Central memory CD4-positive, alpha-beta T cell (primary cell): ENCODE results near the gene ERBIN.
"Not testable (repeated sequence)": the region's sequence is repeated elsewhere in the genome, so short reads cannot be mapped to it uniquely, and the experiment has no call there.

Source experiments
- DNase-seq: peaks from one replicate; pipeline ENCODE4 v3.0.0; 2022

The ERBIN gene

DNA sequence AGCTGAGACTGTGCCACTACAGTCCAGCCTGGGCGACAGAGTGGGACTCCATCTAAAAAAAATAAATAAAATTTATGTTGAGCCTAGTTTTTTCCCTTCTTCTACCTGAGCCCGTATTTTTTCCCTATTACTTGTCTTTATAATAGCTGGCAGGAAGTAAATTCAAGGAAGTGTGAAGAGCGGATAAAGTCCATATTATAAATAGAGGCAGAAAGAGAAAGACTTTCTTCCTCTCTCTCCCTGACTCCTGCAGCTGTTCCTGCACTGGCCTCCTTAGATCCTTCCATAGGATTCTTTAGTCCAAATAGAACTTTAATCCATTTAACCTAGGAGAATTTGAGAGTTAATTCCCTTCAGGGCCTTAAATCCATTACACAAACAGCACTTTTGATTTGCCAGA, 10.3 kb upstream of the ERBIN start:
- DNase-seq, result no peak

GRCh38 chr5:65916636-65917035, 9.7 kb upstream of the ERBIN start:
- DNase-seq, result no peak

DNA sequence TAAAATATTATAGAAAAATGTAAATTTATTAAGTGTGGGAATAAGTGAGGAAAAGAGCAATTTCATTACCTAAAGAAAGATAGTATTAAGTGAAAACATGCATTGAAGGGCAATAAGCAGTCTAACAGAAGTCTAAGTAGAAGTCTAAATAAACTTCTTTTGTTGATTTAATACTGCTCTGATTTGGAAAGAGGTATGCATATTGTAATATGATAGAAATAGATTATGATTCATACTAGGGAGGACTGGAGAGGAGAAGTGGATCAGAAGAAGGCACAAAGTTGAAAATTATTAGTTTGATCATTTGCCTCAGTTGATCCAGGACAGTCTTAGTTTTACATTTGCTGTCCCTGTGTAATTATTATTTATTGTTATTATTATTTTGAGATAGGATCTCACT, 6.6 kb upstream of the ERBIN start:
- no peak for DNase-seq

DNA sequence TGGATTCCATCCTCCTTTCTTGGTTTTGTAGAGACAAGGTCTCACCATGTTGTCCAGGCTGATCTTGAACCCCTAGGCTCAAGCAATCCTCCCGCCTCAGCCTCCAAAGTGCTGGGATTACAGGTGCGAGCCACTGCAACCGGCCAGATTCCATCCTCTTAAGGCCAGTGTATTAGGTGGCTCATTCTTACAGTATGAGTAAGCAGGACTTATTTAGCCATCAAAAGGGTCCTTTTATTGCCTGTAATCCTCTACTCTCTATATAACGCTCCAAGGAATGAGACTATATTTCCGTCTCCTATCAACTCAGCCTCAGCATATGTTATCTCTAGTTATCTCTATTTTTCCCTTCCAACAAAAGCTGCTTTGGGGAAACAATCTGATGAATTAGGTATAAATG, 3.0 kb upstream of the ERBIN start:
- no peak for DNase-seq

DNA sequence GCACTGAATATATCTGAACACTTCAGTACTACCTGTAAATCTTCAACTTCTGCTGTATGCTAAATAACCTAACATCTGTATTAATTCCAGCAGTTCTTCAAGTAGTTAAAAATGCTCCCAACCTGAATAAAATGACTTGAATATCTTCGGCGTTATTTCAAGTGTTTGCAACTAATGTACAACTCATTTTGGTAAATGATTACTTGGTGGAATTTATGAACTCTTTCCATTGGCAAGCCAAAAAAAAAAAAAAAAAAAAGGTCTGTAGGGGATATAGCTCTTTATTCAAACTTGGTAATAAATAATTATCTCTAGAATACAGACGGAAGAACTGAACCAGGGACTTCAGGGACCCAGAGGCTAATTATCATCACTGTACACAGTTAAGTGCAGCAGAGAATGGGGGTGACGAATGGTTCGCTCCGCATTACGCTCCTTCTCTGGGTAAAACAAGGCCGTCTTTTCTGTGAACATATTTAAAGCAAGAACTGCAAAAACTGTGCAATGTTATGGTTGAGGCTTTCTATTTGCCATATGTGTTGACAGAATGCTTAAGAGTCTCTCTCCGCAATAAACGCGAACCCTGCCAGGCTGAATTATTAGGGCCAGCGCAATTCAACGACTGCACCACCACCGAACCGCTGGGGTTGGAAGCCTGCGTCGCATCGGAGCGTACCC, 1.9 kb upstream of the ERBIN start:
- DNase-seq, result no peak

GRCh38 chr5:65925044-65925600, 1.3 kb upstream of the ERBIN start:
- peak; percentile 80 for DNase-seq

DNA sequence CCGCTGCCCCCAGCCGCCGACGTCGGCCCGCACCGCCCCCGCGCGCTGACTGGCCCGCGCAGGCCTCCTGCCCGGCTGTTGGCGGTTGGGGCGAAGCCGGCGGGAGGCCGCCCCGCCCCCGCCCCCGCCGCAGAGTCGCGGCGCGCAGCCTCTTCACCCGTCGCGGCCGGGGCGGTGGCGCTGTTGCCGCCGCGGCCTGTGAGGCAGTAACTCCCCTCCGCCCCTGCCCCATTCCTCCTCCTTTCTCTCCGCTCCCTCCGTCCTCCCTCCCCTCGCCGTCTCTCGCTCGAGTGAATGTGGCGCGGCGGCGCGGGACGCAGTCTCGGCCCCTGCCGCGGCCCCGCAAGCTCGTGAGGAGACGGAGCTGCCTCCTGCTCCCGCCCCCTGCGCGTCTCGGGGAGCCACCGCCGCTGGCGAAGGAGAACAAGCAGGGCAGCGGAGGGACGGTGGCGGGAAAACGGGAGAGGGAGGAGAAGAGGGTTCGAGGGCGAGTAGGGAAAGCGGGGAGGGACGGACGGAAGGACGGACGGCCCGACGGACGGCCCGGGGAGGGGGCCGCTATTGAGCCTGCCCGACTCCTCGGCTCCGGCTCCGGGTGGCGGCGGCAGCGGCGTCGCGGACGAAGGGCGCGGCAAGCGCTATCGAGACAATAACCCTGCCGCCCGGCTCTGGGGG, 637 bp upstream of the ERBIN start:
- peak; percentile 85 for DNase-seq

DNA sequence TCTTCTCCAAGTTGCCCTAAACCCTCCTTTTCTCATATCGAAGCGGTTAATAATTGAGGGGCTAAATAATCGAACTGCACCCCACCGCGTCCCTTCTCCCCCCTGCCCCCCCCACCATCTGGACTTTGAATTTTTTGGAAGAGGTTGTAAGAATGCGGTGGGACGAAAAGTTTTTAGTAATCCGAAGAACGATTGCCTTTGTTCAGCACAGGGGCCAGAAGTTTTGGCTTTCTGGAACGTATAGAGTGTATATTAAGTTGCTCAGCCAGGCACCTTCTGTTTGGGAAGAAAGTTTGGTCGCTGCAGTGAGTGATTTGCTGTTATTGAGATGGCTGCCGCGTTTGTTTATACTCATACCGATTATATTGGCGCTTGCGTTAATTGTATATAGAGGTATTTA, 518 bp downstream of the ERBIN start:
- peak; percentile 11 for DNase-seq

DNA sequence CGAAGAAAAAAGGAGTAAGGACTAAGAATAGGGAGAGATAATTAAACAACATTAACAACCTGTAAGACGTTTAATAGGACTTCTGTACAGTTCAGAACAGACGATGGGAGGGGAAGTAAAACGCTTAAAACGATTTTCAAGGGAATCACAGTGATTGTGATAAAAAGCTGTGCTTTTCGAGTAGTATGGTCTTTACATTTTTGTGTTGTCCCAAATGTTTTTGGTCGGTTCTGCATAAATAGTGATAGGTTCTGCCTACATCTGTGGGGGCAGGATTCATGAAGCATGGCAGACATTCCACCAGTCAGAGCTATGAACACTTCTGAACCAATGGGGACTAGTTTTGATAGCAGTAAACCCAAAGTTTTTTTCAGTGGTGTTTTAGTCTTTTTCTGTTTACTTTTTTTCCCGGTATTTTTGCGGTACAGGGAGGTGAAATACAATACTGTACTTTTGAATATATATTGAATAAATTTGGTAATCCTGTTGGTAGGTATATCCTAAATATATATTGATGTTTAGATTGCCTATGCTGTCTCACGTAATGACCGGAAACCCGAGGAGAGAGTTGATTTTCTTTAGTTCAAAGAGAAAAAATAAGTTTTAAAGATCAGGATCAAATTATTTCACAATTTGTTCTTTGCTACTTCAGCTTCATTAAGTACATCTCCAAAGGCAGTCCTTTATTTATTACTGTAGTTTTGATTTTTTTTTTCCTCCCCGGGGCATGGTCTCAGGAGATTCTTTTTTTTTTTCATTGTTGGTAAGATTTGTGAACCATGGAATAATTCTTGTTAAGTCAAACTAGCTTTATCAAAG, 1.3 kb downstream of the ERBIN start:
- peak; percentile 44 for DNase-seq

DNA sequence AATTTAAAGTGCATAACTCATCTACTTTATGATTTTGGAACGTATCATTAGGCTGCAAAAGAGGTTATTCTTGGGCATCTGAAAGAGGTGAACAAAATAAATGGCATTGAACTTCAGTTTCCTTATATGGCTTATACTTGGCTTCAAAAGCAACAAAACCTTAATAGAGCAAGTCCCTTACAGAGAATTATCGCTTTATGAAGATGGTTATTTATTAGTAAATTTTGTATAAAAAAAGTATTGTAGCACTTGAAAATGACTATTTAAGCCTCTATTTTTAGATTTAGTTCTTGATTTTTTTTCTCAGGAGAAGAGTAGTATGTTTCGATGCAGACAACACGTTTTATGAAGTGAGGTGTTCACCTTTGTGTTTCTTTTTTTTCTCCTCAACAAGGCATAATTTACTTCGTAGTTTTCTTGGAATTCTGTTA, 2.0 kb downstream of the ERBIN start:
- no peak for DNase-seq

DNA sequence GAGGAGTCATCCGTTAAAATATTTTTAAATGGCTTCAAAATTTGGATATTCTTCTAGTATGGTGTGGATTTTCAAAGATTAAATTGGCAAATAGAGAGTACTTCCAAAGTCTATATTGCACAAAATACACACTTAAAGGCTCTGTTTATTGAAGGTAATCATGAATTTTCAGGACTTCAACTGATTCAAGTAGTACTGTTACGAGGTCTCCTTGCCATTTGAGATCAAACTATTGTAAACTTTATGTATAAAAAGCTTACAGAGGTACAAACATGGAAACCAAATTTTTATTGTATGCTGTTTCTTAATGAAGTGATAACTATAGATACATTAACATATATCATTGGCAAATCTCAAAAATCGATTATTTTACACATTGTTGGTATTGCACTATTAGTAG, 2.5 kb downstream of the ERBIN start:
- no peak for DNase-seq

GRCh38 chr5:65932676-65933075, 6.3 kb downstream of the ERBIN start:
- DNase-seq, result no peak

DNA sequence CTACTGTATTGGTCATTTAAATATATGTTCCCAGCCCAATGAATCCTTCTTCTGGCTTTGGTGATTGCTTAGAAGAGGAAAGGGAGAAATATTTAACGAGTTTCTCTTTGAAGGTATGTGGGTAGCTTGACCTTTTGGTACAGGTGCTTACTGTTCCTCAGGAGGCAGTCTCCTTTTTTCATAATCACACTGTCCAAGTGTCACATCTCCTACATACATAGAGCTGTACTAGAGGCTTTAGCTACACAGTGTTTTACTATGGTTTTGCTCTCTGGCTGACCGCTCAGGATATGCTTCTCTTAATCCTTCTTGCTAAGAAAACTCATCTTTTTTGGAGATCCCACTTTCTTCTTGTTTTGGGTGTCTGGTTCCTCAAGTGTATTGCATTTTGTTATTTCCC, 6.9 kb downstream of the ERBIN start:
- no peak for DNase-seq

DNA sequence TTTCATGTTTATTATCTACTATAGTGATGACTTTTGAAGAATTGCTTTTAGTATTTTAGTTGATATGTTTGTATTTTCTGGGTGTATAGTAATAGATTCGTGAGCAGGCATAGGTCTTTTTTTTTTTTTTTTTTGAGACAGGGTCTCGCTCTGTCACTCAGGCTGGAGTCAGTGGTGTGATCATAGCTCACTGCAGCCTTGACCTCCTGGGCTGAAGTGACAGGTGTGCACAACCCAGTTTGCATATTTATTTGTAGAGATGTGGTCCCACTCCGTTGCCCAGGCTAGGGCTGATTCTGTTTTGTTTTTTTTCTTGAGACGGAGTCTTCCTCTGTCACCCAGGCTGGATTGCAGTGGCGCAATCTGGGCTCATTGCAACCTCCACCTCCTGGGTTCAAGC, 11.9 kb downstream of the ERBIN start:
- no peak for DNase-seq

DNA sequence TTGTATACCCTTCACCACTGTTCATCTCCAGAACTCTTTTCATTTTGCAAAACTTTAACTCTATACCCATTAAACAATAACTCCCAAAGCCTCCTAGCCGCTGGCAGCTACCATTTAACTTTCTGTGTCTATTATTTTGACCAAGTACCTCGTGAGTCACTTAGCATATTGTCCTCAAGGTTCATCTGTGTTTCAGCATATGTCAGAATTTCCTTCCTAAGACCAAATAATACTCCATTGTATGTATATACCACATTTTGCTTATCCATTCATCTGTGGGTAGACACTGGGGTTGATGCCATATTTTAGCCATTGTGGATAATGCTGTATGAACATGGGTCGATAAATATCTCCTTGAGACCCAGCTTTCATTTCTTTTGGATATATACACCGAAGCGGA, 17.4 kb downstream of the ERBIN start:
- no peak for DNase-seq

- DNase-seq, result no peak
Measured at GRCh38 chr5:65946198-65946745, 19.9 kb downstream of the ERBIN start.

DNA sequence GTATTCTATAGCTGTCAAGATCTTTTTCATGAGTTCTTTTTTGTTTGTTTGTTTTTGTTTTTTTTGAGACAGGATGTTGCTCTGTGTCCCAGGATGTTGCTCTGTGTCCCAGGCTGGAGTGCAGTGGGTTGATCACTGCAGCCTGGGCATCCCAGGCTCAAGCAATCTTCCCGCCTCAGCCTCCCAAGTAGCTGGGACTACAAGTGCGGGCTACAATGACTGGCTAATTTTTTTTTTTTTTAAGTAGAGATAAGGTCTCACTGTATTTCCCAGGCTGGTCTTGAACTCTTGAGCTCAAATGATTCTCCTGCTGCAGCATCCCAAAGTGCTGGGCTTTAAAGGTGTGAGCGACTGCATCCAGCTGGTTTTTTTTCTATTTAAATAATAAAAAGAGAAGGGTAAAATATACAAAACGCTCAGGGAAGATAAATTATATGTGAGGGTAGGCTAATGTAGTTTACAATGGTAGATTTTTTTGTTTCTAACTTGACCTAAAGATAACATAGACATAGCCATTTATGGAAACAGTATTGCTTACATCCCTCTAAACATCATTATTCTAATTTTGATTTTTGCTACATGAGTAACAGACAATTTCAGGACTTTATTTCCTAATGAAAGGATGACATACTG, 21.9 kb downstream of the ERBIN start:
- no peak for DNase-seq

GRCh38 chr5:65951330-65951729, 25.0 kb downstream of the ERBIN start:
- no peak for DNase-seq

- no peak for DNase-seq
Measured at GRCh38 chr5:65952259-65952658, 25.9 kb downstream of the ERBIN start.

GRCh38 chr5:65954200-65954599, 27.8 kb downstream of the ERBIN start:
- no peak for DNase-seq

DNA sequence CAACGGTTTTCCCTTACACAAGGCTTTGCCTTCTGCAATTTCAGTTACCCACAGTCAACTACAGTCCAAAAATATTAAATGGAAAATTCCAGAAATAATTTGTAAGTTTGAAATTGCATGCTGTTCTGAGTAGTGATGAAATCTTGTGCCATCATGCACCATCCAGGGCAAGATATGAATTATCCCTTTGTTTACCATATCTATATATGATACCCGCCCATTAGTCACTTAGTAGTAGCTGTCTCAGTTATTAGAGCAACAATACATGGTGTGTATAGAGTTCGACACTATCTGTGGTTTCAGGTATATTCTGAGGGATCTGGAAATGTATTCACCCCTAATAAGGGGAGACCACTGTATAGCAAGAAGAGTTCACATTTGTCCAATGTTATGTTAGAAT, 29.4 kb downstream of the ERBIN start:
- no peak for DNase-seq

- DNase-seq, result not testable (repeated sequence)
Measured at GRCh38 chr5:65957703-65958102, 31.3 kb downstream of the ERBIN start.

DNA sequence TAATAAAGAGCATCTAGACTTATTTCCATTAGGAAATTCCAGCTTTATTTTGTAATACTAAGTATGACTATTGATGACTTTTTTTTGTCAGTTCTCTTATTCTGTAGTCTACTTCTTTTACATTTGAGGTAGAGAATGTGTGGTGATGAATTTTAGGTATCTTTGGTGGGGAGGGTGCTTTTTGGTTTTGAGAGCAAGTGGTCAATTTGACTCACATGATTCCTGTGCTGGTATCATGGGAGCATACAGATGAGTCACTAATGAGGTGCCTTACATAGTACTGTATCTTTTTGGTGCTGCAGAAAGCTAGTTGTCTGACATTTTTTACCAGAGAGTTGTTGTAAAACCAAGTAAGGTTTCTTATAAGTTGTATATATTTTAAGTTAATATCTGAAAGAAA, 35.3 kb downstream of the ERBIN start:
- no peak for DNase-seq
